A549 treated with Hydrocortisone at 1 μM for 4 hours (cell line): ENCODE measurements around the gene SIRT3. TPM values are rescaled to one million over a fixed set of nuclear protein-coding genes. Genes with fewer than 3 reads are reported as not detected.

Source experiments
- total RNA-seq: library from RNA; stranded (reverse); fragments of 200-300 nt; extraction: Qiagen RNA extraction; gene quantifications from 5 replicates; pipeline ENCODE4 v1.2.3, GENCODE V29; 2022

SIRT3 gene
- total RNA-seq = 21.1 to 23.3 TPM (median 22.4 TPM) in 5 replicates

DNA sequence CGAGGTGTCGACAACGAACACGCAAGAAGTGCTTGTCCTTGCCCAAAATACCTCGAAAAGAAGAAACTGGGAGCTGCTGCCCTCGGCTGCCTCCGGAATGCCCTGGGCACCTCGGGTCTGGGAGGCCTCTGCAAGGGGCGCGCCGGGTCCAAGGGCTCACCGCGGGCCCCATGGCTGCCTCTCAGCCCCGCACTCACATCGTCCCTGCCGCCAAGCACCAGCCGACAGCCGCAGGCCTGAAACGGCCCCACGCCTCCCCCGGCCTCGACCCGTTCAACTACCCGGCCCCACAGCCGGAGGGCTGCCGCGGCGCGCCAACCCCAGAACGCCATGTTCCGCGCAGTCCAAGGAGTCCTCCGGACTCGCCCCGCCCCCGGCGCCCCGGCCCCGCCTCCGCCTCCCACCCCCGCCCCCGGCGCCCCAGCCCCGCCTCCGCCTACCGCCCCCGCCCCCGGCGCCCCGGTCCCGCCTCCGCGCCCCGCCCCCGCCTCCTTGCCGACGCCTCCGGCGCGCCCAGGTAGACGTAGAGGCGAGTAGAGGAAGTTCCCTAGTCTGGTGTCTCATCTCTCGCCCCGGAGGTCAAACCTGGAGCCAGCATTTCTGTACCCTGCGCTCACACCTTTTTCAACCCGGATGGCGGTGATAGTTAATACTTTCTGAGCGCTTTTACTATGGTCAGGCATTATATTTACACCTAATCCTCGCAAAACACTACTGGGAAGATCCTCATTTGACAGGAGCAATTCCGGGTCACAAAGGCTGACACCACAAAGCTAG lies at the start of gene SIRT3:
Gene SIRT3 (minus strand): TSS at position 346 of the 777 bp plus-strand sequence. CDS start 14 bp downstream, at position 332.

DNA sequence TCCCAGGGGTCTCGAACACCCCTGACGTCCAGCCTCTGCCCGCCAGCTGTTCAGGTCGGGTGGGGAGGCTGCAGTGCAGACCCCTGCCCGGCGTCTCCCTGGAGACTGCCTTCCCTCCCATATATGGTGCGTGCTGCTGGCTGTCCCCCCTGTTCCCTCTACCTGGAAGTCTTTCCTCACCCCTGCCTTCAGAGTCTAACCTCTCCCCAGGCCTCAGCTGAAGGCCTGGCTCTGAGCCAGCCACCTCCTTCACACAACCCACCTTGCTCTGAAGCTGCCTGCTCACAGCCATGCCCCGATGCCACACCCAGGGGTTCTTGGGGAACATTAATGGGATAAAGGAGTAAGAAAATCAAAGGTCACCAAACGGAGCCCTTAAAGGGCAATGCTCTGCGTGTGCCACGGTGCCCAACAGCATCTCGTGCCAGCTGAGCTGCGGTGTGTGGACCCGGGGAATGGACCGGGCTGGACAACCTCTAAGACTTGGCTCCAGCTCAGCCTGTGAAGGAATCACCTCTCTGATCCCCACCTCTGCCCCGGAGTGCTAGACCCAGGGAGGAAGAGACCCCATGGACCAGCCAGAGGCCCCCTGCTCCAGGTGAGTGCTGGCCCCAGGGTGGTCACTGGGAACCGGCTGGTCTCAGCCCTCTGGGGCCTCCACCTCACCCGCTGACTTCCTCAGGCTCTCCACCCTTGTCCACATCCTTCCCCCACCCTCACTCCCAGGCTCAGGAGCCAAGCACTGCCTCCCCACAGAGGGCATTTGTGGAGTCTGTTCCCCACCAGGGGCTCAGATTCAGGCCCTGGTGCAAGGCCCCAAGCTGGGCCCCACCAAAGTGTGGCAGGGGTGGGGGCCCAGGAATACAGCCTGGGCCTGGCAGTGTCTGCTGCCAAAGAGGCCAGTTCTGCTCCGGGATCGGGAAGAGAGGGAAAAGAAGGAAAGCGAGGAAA lies 42.1 kb upstream of the SIRT3 start, which contains the start of gene NLRP6:
Gene NLRP6 (plus strand): TSS at position 407 of the 951 bp plus-strand sequence. CDS start 163 bp downstream, at position 570.

DNA sequence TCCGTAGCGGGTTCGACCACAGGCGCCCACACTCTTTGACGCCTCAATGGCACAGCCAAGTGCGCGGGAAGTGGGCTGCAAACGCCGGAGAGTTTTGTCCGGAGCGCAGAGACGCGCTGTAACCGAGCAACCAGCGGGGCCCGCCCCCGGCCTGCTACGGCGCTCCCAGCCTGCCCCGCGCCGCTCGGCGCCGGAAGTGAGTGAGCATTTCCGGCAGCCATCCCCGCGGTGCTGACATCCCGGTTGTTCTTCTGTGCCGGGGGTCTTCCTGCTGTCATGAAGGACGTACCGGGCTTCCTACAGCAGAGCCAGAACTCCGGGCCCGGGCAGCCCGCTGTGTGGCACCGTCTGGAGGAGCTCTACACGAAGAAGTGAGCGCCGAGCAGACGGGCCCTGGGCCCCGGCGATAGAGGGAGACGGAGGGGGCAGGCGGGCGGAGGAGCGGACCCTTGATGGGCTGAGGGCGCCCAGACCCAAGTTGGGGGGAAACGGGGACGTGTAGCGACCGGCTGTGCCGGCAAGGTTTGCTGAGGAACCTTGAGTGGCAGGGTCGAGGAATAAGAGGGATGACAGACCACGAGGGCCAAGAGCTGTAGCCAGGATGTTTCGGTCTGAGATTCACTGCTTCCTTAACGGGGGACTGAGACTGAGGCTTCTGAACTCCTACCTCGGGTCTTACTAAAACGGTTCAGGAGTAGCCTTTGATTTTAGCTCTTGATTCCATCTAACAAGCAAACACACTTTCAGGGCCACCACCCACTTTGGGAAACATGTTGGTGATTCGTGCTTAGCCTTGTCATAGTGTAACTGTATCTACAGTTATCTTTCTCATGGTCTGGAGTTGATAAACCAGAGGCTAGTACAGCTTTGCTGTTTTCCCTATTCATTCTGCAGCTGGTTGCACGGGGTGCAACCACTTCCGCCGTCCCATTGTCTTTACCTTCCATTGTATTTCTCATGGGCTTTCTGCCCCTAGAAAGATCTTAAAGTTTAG lies 929 bp upstream of the SIRT3 start, which contains the start of gene PSMD13:
Gene PSMD13 (plus strand): TSS at position 203 of the 994 bp plus-strand sequence. CDS start 74 bp downstream, at position 277.

DNA sequence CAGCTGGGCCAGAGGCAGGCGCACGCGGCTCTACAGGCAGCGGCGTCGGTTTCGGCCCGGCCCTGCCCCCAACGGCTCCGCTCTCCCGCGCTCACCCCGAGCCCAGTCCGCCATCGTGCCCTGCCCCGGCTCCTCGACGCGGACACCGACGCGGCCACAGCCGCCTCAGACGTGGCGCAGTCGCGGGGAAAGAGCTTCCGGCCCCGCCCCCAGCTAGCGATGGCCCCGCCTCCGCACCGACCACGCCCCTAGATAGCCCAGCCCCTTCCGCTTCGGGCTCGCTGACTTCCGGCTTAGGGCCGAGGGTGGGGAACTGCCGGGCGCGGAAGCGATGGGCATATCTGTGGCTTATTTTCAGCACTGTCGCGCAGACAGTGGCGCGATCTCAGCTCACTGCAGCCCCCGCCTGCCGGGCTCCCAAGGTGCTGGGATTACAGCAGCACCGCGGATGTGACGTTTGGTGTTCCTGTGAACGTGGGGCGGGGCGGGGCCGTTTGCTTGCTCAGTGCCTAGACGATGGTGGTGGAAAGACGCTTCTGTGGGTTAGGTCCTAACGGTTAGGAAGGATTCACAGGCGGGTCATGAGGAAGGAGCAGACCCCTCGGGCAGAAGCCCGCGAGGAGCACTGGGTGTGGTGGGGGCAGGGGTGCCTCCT lies 28.8 kb downstream of the SIRT3 start, which contains the start of the genes BET1L and RIC8A:
Gene BET1L (minus strand): TSS at position 192 of the 655 bp plus-strand sequence. CDS start 78 bp downstream, at position 114.
Gene RIC8A (plus strand): TSS at position 501 of the 655 bp plus-strand sequence. CDS start 1,147 bp downstream, outside the sequence.

DNA sequence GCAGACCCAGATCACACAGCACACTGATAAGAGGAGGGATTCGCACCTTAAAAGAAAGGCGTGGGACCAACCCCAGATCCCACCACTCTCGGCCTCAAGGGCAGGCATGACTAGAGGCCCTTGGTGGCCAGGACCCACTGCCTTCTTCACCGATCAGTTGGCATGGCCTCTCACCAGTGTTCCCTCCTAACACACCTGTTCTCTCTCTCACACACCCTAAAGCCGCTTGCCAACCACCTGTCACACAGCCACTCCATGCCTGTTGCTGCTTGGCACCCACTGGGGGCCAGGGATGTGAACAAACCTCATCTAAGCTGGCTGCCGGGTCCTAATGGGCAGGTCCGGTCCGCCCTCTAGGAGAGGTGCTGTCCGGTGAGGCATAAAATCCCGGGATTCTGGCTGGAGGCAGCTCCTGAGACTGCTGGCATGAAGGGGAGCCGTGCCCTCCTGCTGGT lies 43.4 kb downstream of the SIRT3 start, which contains the start of gene SCGB1C1:
Gene SCGB1C1 (plus strand): TSS at position 405 of the 455 bp plus-strand sequence. CDS start 22 bp downstream, at position 427.

Other genes starting within 250 kb of the SIRT3 start
- not detected in 5 replicates for gene SCGB1C1, start 43.3 kb downstream of the SIRT3 start, total RNA-seq
- 40.7 to 46.8 TPM (median 45.2 TPM) in 5 replicates for gene BET1L, start 28.9 kb downstream of the SIRT3 start, total RNA-seq
- gene RIC8A, start 28.6 kb downstream of the SIRT3 start, total RNA-seq = 112 to 140 TPM (median 118 TPM) in 5 replicates
- 158 to 202 TPM (median 174 TPM) in 5 replicates for gene PSMD13, start 634 bp upstream of the SIRT3 start, total RNA-seq
- not detected in 5 replicates for gene NLRP6, start 42.1 kb upstream of the SIRT3 start, total RNA-seq
- gene PGGHG, start 52.8 kb upstream of the SIRT3 start, total RNA-seq = 7.9 to 11.7 TPM (median 9.8 TPM) in 5 replicates
- gene IFITM5, start 63.2 kb upstream of the SIRT3 start, total RNA-seq = not detected in 5 replicates
- gene IFITM2, start 71.5 kb upstream of the SIRT3 start, total RNA-seq = 47.3 to 65.1 TPM (median 64.3 TPM) in 5 replicates
- 0.23 to 0.38 TPM (median 0.36 TPM) in 5 replicates for gene IFITM1, start 77.7 kb upstream of the SIRT3 start, total RNA-seq
- gene IFITM3, start 84.5 kb upstream of the SIRT3 start, total RNA-seq = 18.9 to 33.8 TPM (median 32.9 TPM) in 5 replicates
- gene B4GALNT4, start 133.2 kb upstream of the SIRT3 start, total RNA-seq = 11.1 to 17.5 TPM (median 15.4 TPM) in 5 replicates
- 29.7 to 39.3 TPM (median 38.3 TPM) in 5 replicates for gene PKP3, start 157.9 kb upstream of the SIRT3 start, total RNA-seq
- 49.9 to 91.7 TPM (median 86.6 TPM) in 5 replicates for gene SIGIRR, start 178.7 kb upstream of the SIRT3 start, total RNA-seq
- 0.75 to 1.4 TPM (median 0.89 TPM) in 5 replicates for gene ANO9, start 205.7 kb upstream of the SIRT3 start, total RNA-seq
- 37.1 to 44.4 TPM (median 42.1 TPM) in 5 replicates for gene PTDSS2, start 213.9 kb upstream of the SIRT3 start, total RNA-seq